WTC11 (cell line): ENCODE data around the gene FMO5.

Experiments used
- CTCF ChIP-seq: fragments of 200-600 bp; IDR thresholded peaks from 2 replicates; pipeline ENCODE4 v1.8.0; 2022; ENCODE audit warnings: antibody characterized with exemption
- ELF4 ChIP-seq: sonication (generic); formaldehyde crosslinking; IDR thresholded peaks from 2 replicates; pipeline ENCODE4 v1.8.1; 2022; ENCODE audit warnings: low read depth, mild to moderate bottlenecking, moderate library complexity, missing genetic modification reagents
- ETV6 ChIP-seq: sonication (generic); formaldehyde crosslinking; IDR thresholded peaks from 2 replicates; pipeline ENCODE4 v1.8.1; 2022; ENCODE audit warnings: mild to moderate bottlenecking, missing genetic modification reagents
- ZNF532 ChIP-seq: fragments of 250-450 bp; sonication (Bioruptor Pico); IDR thresholded peaks from 2 replicates; pipeline ENCODE4 v1.9.0; 2021; ENCODE audit warnings: mild to moderate bottlenecking, borderline replicate concordance

GRCh38 chr1:147169840-147170674, 55.1 kb downstream of the FMO5 start:
- no peak for TF ChIP-seq CTCF
- TF ChIP-seq ELF4 (CRISPR knock-in tag), result no peak
- TF ChIP-seq ETV6 (CRISPR knock-in tag), result no peak
- TF ChIP-seq ZNF532 (CRISPR knock-in tag), result no peak
